Liver (tissue), 9 donors: ENCODE results near the gene MAPKAP1. TPM values are rescaled to one million over a fixed set of nuclear protein-coding genes. Genes with fewer than 3 reads are reported as not detected.

Source experiments
- DNase-seq: peaks from one replicate; pipeline ENCODE4 v3.0.0-alpha.2; 2017; ENCODE audit warnings: low spot score
- H3K27ac ChIP-seq, 2 donors: one replicate each; pipeline ENCODE4 v1.7.0; 2013; ENCODE audit warnings: inconsistent platforms in 2 of 2, low read length in 2 of 2, control low read depth in 1 of 2, low read depth in 1 of 2, mild to moderate bottlenecking in 1 of 2
- H3K27me3 ChIP-seq, 4 donors: one replicate each; pipeline versions ENCODE4 v1.6.1 to v1.7.0; 2013; ENCODE audit warnings: low read length in 3 of 4, inconsistent platforms in 1 of 4, mild to moderate bottlenecking in 1 of 4, moderate library complexity in 1 of 4; ENCODE audit not compliant: control insufficient read depth in 4 of 4, insufficient read depth in 4 of 4
- H3K36me3 ChIP-seq, 4 donors: one replicate each; pipeline versions ENCODE4 v1.6.1 to v1.7.0; 2013; ENCODE audit warnings: low read length in 3 of 4, mild to moderate bottlenecking in 3 of 4, low read depth in 1 of 4, moderate library complexity in 1 of 4; ENCODE audit not compliant: control insufficient read depth in 4 of 4, insufficient read depth in 3 of 4
- H3K4me1 ChIP-seq, 4 donors: one replicate each; pipeline versions ENCODE4 v1.6.1 to v1.7.0; 2013; ENCODE audit warnings: low read length in 3 of 4, mild to moderate bottlenecking in 3 of 4, moderate library complexity in 1 of 4; ENCODE audit not compliant: control insufficient read depth in 4 of 4, insufficient read depth in 4 of 4
- H3K4me3 ChIP-seq, 3 donors: one replicate each; pipeline versions ENCODE4 v1.6.1 to v1.7.0; 2013; ENCODE audit warnings: low read length in 3 of 3, control low read depth in 1 of 3, low read depth in 1 of 3, mild to moderate bottlenecking in 1 of 3
- H3K9ac ChIP-seq, 2 donors: one replicate each; pipeline ENCODE4 v1.7.0; 2013; ENCODE audit warnings: low read length in 2 of 2, mild to moderate bottlenecking in 2 of 2, moderate library complexity in 2 of 2, control low read depth in 1 of 2, low read depth in 1 of 2
- H3K9me3 ChIP-seq, 4 donors: one replicate each; pipeline versions ENCODE4 v1.6.1 to v1.7.0; 2013; ENCODE audit warnings: low read length in 3 of 4; ENCODE audit not compliant: control insufficient read depth in 4 of 4
- CTCF ChIP-seq: fragments of 150-350 bp; IDR thresholded peaks from 2 replicates; pipeline ENCODE4 v1.5.1; 2017; ENCODE audit warnings: improper control_type of control experiment, low read depth, low read length; ENCODE audit not compliant: missing input control
- EGR1 ChIP-seq, 2 donors: IDR thresholded peaks; 2 replicates each; pipeline ENCODE4 v1.6.1; 2016 to 2018; ENCODE audit warnings: antibody characterized with exemption in 2 of 2, low read depth in 2 of 2
- FOXA1 ChIP-seq: IDR thresholded peaks from 2 replicates; pipeline ENCODE4 v1.6.1; 2016; ENCODE audit warnings: antibody characterized with exemption
- FOXA2 ChIP-seq: IDR thresholded peaks from 2 replicates; pipeline ENCODE4 v1.6.1; 2016; ENCODE audit warnings: antibody characterized with exemption
- GABPA ChIP-seq, 2 donors: IDR thresholded peaks in 1 of 2; conservative IDR thresholded peaks in 1 of 2; 2 replicates each; pipeline ENCODE4 v1.6.1; 2016; ENCODE audit warnings: antibody characterized with exemption in 2 of 2, mild to moderate bottlenecking in 1 of 2, moderate library complexity in 1 of 2
- HNF4A ChIP-seq, 2 donors: conservative IDR thresholded peaks; 2 replicates each; pipeline ENCODE4 v1.6.1; 2016; ENCODE audit warnings: antibody characterized with exemption in 2 of 2, mild to moderate bottlenecking in 2 of 2
- JUND ChIP-seq, 2 donors: IDR thresholded peaks; 2 replicates each; pipeline ENCODE4 v1.6.1; 2016; ENCODE audit warnings: antibody characterized with exemption in 2 of 2
- NR2F2 ChIP-seq: IDR thresholded peaks from 2 replicates; pipeline ENCODE4 v1.6.1; 2016; ENCODE audit warnings: antibody characterized with exemption
- REST ChIP-seq: IDR thresholded peaks from 2 replicates; pipeline ENCODE4 v1.6.1; 2016; ENCODE audit warnings: antibody characterized with exemption, mild to moderate bottlenecking
- SP1 ChIP-seq: IDR thresholded peaks from 2 replicates; pipeline ENCODE4 v1.6.1; 2018; ENCODE audit warnings: antibody characterized with exemption, mild to moderate bottlenecking
- TAF1 ChIP-seq: conservative IDR thresholded peaks from 2 replicates; pipeline ENCODE4 v1.6.1; 2016; ENCODE audit warnings: antibody characterized with exemption, mild to moderate bottlenecking
- YY1 ChIP-seq: IDR thresholded peaks from 2 replicates; pipeline ENCODE4 v1.6.1; 2016; ENCODE audit warnings: antibody characterized with exemption, mild to moderate bottlenecking
- ZBTB33 ChIP-seq: IDR thresholded peaks from 2 replicates; pipeline ENCODE4 v1.6.1; 2016; ENCODE audit warnings: antibody characterized with exemption
- WGBS: extraction: QIAGEN DNeasy Blood & Tissue Kit; methylation state at CpG from one replicate; pipeline ENCODE4 v1.1.7; 2013; 5-methylcytosine and 5-hydroxymethylcytosine counted together
- polyA plus RNA-seq, 2 donors: library from polyadenylated mRNA; stranded (reverse) in 1 of 2; unstranded in 1 of 2; fragments of 200-250 nt in 1 of 2; fragments of >200 nt in 1 of 2; fragmentation: Nextera tagmentation in 1 of 2; extraction: Ambion mirVana in 1 of 2; gene quantifications; one replicate each; pipeline versions ENCODE4 v1.2.1 to v1.2.3, GENCODE V29; 2013 to 2015
- total RNA-seq, 2 donors: library from RNA; depleted of rRNA; stranded (reverse); fragments of >200 nt; gene quantifications; one replicate each; pipeline ENCODE4 v1.2.3, GENCODE V29; 2014
- donor health status: healthy.
- donor health status: healthy.
- donor health status: healthy.
- donor health status: healthy.
- donor health status: healthy.

Gene MAPKAP1
- total and polyA plus RNA-seq, 4 donors, result 23.6 to 55.9 (median 32.7) TPM

GRCh38 chr9:125443367-125443766 lies 263.6 kb downstream of the MAPKAP1 start:
- Histone ChIP-seq H3K27me3 (no peaks in the 10 kb centered on the region), H3K4me3 (no peak overlapping the region)
- 97% methylated on average over 8 of the region's 8 CpGs for WGBS

GRCh38 chr9:125442452-125442851 lies 264.6 kb downstream of the MAPKAP1 start:
- Histone ChIP-seq H3K4me1 (no peaks in the 10 kb centered on the region), H3K4me3 (no peak overlapping the region), H3K27ac (no peak overlapping the region), H3K9ac (no peak overlapping the region), H3K36me3 (peaks cover 2 to 13% (median 6%) of the 10 kb centered on the region in 4 donors), H3K9me3 (no peaks in the 10 kb centered on the region), H3K27me3 (no peaks in the 10 kb centered on the region)
- 96% methylated on average over 5 of the region's 5 CpGs for WGBS
- no peak for DNase-seq
- TF ChIP-seq GABPA (IDR thresholded peaks at IDR 0.05 in 1 of 2, conservative IDR thresholded peaks at IDR 0.05 in 1 of 2), result no peak
- no peak for TF ChIP-seq JUND (IDR thresholded peaks at IDR 0.05)
- TF ChIP-seq NR2F2, result no peak
- no peak for TF ChIP-seq FOXA2
- TF ChIP-seq CTCF, result no peak
- no peak for TF ChIP-seq HNF4A (conservative IDR thresholded peaks at IDR 0.05)
- TF ChIP-seq YY1, result no peak
- no peak for TF ChIP-seq FOXA1
- TF ChIP-seq SP1, result no peak
- TF ChIP-seq ZBTB33, result no peak
- no peak for TF ChIP-seq REST

More at GRCh38 chr9:125443367-125443766, 263.6 kb downstream of the MAPKAP1 start:
- no peaks in the 10 kb centered on the region for H3K4me1 ChIP-seq
- H3K27ac ChIP-seq, result no peak overlapping the region
- no peak for TF ChIP-seq FOXA1
- no peak for TF ChIP-seq JUND (IDR thresholded peaks at IDR 0.05)
- TF ChIP-seq EGR1 (IDR thresholded peaks at IDR 0.05; ENCODE audit: low read depth in 2 of 2), result no peak
- no peak for TF ChIP-seq YY1
- no peak for TF ChIP-seq TAF1
- TF ChIP-seq HNF4A (conservative IDR thresholded peaks at IDR 0.05), result no peak
- H3K9me3 ChIP-seq, result no peaks in the 10 kb centered on the region
- H3K9ac ChIP-seq, result no peak overlapping the region
- no peak for DNase-seq
- H3K36me3 ChIP-seq, result peaks cover 0 to 12% (median 4%) of the 10 kb centered on the region in 4 donors
